ENCODE data around the gene ATP13A3. TPM values are rescaled to one million over a fixed set of nuclear protein-coding genes. Genes with fewer than 3 reads are reported as not detected.

Gene ATP13A3
- total RNA-seq, 1 donor from 2014 or later = 171 TPM

DNA sequence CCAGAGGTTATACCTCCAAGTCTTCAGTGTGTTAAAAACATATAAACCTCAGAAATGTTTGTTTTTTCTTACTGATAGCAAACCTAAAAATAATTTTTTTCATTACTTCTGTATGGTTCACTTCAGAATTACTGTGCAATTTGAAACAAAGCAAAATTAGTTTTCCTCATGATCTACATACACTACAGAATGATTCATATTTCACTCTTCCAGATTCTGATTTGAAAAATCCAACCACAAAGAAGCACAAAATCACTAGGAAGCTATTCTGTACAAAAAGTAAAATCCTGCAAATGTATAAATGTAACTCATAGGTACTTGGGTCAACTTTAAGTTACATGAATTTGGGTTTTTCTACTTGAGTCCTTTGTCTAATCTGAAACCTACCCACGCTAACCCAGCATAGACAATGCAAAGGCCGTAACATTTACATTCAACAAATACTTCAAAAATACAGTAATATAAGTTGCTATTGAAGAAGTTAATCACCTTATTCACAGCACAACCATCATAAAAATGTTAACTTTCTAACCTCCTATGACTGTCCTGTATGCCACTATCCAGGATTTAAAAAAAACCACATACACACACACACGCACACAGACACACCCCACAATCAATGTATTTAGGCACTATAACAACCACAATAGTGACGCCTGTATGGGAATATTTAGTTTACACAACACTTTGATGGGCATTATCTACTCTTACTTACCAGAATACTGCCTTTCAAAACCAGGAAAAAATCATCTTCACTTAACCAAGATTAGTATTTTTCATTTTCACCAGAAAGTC lies 11.5 kb downstream of the ATP13A3 start:
- DNase-seq (ENCODE audit: low read depth) (no peak), FAIRE-seq (no peak)
- Histone ChIP-seq H3K36me3 (ENCODE audit: control insufficient read depth, insufficient read depth, low read length) (peaks cover 1% of the 10 kb centered on the region), H3K4me3 (ENCODE audit: low read depth, low read length) (no peak overlapping the region), H3K27me3 (ENCODE audit: control insufficient read depth, insufficient read depth, low read length) (no peaks in the 10 kb centered on the region)
- TF ChIP-seq, protein P1, sequence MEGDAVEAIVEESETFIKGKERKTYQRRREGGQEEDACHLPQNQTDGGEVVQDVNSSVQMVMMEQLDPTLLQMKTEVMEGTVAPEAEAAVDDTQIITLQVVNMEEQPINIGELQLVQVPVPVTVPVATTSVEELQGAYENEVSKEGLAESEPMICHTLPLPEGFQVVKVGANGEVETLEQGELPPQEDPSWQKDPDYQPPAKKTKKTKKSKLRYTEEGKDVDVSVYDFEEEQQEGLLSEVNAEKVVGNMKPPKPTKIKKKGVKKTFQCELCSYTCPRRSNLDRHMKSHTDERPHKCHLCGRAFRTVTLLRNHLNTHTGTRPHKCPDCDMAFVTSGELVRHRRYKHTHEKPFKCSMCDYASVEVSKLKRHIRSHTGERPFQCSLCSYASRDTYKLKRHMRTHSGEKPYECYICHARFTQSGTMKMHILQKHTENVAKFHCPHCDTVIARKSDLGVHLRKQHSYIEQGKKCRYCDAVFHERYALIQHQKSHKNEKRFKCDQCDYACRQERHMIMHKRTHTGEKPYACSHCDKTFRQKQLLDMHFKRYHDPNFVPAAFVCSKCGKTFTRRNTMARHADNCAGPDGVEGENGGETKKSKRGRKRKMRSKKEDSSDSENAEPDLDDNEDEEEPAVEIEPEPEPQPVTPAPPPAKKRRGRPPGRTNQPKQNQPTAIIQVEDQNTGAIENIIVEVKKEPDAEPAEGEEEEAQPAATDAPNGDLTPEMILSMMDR (IDR thresholded peaks at IDR 0.05; ENCODE audit: insufficient read depth, low read length, severe bottlenecking) = no peak

GRCh38 chr3:194474675-194475074 lies 12.1 kb downstream of the ATP13A3 start:
- Histone ChIP-seq H3K4me3 (ENCODE audit: low read depth, low read length) (no peak overlapping the region), H3K27me3 (ENCODE audit: control insufficient read depth, insufficient read depth, low read length) (no peaks in the 10 kb centered on the region), H3K36me3 (ENCODE audit: control insufficient read depth, insufficient read depth, low read length) (peaks cover 1% of the 10 kb centered on the region)
- TF ChIP-seq, protein P1 (IDR thresholded peaks at IDR 0.05; ENCODE audit: insufficient read depth, low read length, severe bottlenecking) = no peak
- DNase-seq (ENCODE audit: low read depth) = no peak
- FAIRE-seq = no peak

- DNase-seq (ENCODE audit: low read depth) (peak; percentile 78), FAIRE-seq (no peak)
- TF ChIP-seq, protein P1 (IDR thresholded peaks at IDR 0.05; ENCODE audit: insufficient read depth, low read length, severe bottlenecking) = peak; percentile 75
- Histone ChIP-seq H3K4me3 (ENCODE audit: low read depth, low read length) (no peak overlapping the region), H3K36me3 (ENCODE audit: control insufficient read depth, insufficient read depth, low read length) (no peaks in the 10 kb centered on the region), H3K27me3 (ENCODE audit: control insufficient read depth, insufficient read depth, low read length) (no peaks in the 10 kb centered on the region)
These were observed 14.4 kb downstream of the ATP13A3 start for GRCh38 chr3:194472290-194472920.

DNA sequence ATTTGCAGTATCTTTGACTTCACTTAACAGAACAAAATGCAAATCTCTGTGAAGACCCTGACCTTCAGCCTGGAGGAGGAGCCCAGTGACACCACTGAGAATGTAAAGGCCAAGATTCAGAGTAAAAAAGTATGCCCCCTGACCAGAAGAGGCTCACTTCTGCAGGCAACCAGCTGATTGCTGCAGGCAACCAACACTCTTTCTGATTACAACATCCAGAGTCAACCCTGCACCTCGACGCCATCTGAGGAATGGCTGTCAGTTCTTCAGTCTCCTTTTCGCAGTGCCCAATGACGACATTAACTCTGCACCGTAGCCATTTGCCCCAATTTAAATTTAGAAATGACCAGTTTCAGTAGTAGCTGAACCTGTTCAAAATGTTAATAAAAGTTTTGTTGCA lies 14.9 kb downstream of the ATP13A3 start:
- TF ChIP-seq, protein P1 (IDR thresholded peaks at IDR 0.05; ENCODE audit: insufficient read depth, low read length, severe bottlenecking) = no peak
- no peaks in the 10 kb centered on the region for H3K36me3 ChIP-seq (ENCODE audit: control insufficient read depth, insufficient read depth, low read length)
- no peak for FAIRE-seq

DNA sequence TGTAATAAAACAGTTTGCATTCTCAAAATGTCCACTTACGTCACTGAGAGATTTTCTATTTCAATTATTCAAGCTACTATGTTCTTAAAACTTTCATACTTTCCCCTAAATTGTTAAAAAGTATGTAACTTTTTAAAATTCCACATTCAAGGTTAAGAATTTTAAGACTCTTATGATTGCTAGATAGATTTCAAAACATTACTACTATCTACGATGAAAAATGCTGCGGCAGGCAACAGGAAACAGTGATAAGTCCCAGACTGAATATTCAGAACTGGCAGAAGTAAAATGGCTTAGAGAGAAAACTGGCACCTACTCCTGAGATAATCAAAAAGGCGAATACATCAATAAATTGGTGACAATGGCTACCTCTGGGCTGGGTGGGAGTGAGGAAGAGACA lies 16.2 kb downstream of the ATP13A3 start:
- H3K27me3 ChIP-seq (ENCODE audit: control insufficient read depth, insufficient read depth, low read length) = no peaks in the 10 kb centered on the region
- TF ChIP-seq, protein P1 (IDR thresholded peaks at IDR 0.05; ENCODE audit: insufficient read depth, low read length, severe bottlenecking) = no peak
- no peak overlapping the region for H3K4me3 ChIP-seq (ENCODE audit: low read depth, low read length)
- FAIRE-seq (no peak), DNase-seq (ENCODE audit: low read depth) (no peak)
- H3K36me3 ChIP-seq (ENCODE audit: control insufficient read depth, insufficient read depth, low read length) = no peaks in the 10 kb centered on the region

More for the DNA sequence above, 14.9 kb downstream of the ATP13A3 start:
- Histone ChIP-seq H3K27me3 (ENCODE audit: control insufficient read depth, insufficient read depth, low read length) (no peaks in the 10 kb centered on the region), H3K4me3 (ENCODE audit: low read depth, low read length) (no peak overlapping the region)
- no peak for DNase-seq (ENCODE audit: low read depth)
